Measurements from ENCODE around the gene ENOX1.

The ENOX1 gene

DNA sequence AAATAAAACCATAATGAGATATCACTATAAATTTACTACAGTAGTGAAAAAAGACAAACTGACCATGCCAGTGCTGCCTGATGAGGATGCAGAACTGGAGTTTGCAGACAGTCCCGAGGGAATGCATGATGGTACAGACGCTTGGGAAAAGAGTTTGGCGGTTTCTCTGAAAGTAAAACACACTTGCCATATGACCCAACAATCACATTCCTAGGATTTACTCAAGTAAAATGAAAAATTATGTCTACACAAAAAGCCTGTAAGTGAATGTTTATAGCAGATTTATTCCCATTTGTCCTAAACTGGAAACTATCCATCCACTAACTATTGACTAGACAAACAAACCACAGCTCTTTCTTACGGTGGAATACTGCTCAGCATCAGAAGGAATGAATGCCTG is 492.4 kb downstream of the ENOX1 start:
- peaks cover 0 to 4% (median 0%) of the 10 kb centered on the region in 5 donors for H3K27me3 ChIP-seq (ENCODE audit: control insufficient read depth in 5 of 5, insufficient read depth in 4 of 5, low read length in 5 of 5)
- peaks cover 0 to 3% (median 0%) of the 10 kb centered on the region in 5 donors for H3K4me1 ChIP-seq (ENCODE audit: control insufficient read depth in 5 of 5, insufficient read depth in 5 of 5, low read length in 5 of 5)
- no peak overlapping the region for H3K4me3 ChIP-seq (ENCODE audit: low read depth in 1 of 5, low read length in 5 of 5)
- no peaks in the 10 kb centered on the region for H3K9me3 ChIP-seq (ENCODE audit: control insufficient read depth in 5 of 5, low read length in 5 of 5)
- H3K27ac ChIP-seq (ENCODE audit: low read depth, low read length) = no peak overlapping the region
- H3K9ac ChIP-seq (ENCODE audit: low read length in 5 of 5) = no peak overlapping the region
- H3K36me3 ChIP-seq (ENCODE audit: control insufficient read depth in 5 of 5, insufficient read depth in 5 of 5, low read length in 5 of 5) = no peaks in the 10 kb centered on the region

DNA sequence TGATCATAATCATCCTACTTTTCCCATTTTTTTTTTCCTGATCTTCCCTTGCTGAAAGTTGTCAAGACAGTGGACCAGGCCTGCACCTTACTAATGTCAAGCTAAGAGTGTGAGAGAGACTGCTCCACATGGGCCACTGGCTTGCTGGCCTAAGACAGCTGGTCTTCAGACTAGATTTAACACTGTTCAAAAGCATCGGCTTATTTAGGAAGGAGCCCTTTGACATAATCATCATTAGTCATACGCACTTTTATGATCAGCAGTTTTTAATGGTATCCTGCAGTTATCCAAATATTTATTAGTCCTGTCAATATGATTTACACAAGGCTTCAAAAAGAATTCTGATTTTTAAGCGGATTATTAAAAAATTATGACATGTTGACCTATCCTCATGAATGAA is 492.8 kb downstream of the ENOX1 start:
- Histone ChIP-seq H3K27me3 (ENCODE audit: control insufficient read depth in 5 of 5, insufficient read depth in 4 of 5, low read length in 5 of 5) (peaks cover 0 to 4% (median 0%) of the 10 kb centered on the region in 5 donors), H3K9me3 (ENCODE audit: control insufficient read depth in 5 of 5, low read length in 5 of 5) (no peaks in the 10 kb centered on the region), H3K36me3 (ENCODE audit: control insufficient read depth in 5 of 5, insufficient read depth in 5 of 5, low read length in 5 of 5) (no peaks in the 10 kb centered on the region), H3K9ac (ENCODE audit: low read length in 5 of 5) (no peak overlapping the region), H3K27ac (ENCODE audit: low read depth, low read length) (no peak overlapping the region), H3K4me3 (ENCODE audit: low read depth in 1 of 5, low read length in 5 of 5) (no peak overlapping the region), H3K4me1 (ENCODE audit: control insufficient read depth in 5 of 5, insufficient read depth in 5 of 5, low read length in 5 of 5) (peaks cover 0 to 3% (median 0%) of the 10 kb centered on the region in 5 donors)

GRCh38 chr13:43293561-43293960 is 493.2 kb downstream of the ENOX1 start:
- no peak overlapping the region for H3K4me3 ChIP-seq (ENCODE audit: low read depth in 1 of 5, low read length in 5 of 5)
- no peak overlapping the region for H3K27ac ChIP-seq (ENCODE audit: low read depth, low read length)
- H3K36me3 ChIP-seq (ENCODE audit: control insufficient read depth in 5 of 5, insufficient read depth in 5 of 5, low read length in 5 of 5) = no peaks in the 10 kb centered on the region
- H3K27me3 ChIP-seq (ENCODE audit: control insufficient read depth in 5 of 5, insufficient read depth in 4 of 5, low read length in 5 of 5) = peaks cover 0 to 3% (median 0%) of the 10 kb centered on the region in 5 donors
- H3K9ac ChIP-seq (ENCODE audit: low read length in 5 of 5) = no peak overlapping the region
- H3K9me3 ChIP-seq (ENCODE audit: control insufficient read depth in 5 of 5, low read length in 5 of 5) = no peaks in the 10 kb centered on the region
- no peaks in the 10 kb centered on the region for H3K4me1 ChIP-seq (ENCODE audit: control insufficient read depth in 5 of 5, insufficient read depth in 5 of 5, low read length in 5 of 5)

DNA sequence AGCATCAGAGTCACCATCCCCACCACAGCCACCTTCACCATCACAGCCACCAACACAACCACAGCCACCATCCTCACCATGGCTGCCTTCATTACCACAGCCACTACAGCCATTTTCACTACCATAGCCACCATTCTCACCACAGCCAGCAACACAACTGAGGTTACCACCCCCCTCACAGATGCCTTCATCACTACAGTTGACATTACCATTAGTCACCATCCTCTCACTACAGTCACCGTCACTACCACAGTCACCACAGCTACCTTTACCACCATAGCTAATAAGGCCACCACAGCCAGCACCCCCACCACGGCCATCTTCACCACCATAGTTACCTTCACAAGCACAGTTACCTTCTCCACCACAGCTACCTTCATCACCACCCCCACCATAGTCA is 493.8 kb downstream of the ENOX1 start:
- Histone ChIP-seq H3K4me1 (ENCODE audit: control insufficient read depth in 5 of 5, insufficient read depth in 5 of 5, low read length in 5 of 5) (no peaks in the 10 kb centered on the region), H3K36me3 (ENCODE audit: control insufficient read depth in 5 of 5, insufficient read depth in 5 of 5, low read length in 5 of 5) (no peaks in the 10 kb centered on the region), H3K9ac (ENCODE audit: low read length in 5 of 5) (no peak overlapping the region), H3K9me3 (ENCODE audit: control insufficient read depth in 5 of 5, low read length in 5 of 5) (no peaks in the 10 kb centered on the region), H3K4me3 (ENCODE audit: low read depth in 1 of 5, low read length in 5 of 5) (no peak overlapping the region), H3K27me3 (ENCODE audit: control insufficient read depth in 5 of 5, insufficient read depth in 4 of 5, low read length in 5 of 5) (peaks cover 0 to 3% (median 0%) of the 10 kb centered on the region in 5 donors), H3K27ac (ENCODE audit: low read depth, low read length) (no peak overlapping the region)

GRCh38 chr13:43291287-43292060 is 495.3 kb downstream of the ENOX1 start:
- Histone ChIP-seq H3K4me1 (ENCODE audit: control insufficient read depth in 5 of 5, insufficient read depth in 5 of 5, low read length in 5 of 5) (peaks cover 0 to 2% (median 0%) of the 10 kb centered on the region in 5 donors), H3K27me3 (ENCODE audit: control insufficient read depth in 5 of 5, insufficient read depth in 4 of 5, low read length in 5 of 5) (peaks cover 0 to 3% (median 0%) of the 10 kb centered on the region in 5 donors), H3K4me3 (ENCODE audit: low read depth in 1 of 5, low read length in 5 of 5) (no peak overlapping the region), H3K27ac (ENCODE audit: low read depth, low read length) (no peak overlapping the region), H3K9ac (ENCODE audit: low read length in 5 of 5) (no peak overlapping the region), H3K9me3 (ENCODE audit: control insufficient read depth in 5 of 5, low read length in 5 of 5) (no peaks in the 10 kb centered on the region), H3K36me3 (ENCODE audit: control insufficient read depth in 5 of 5, insufficient read depth in 5 of 5, low read length in 5 of 5) (no peaks in the 10 kb centered on the region)

- H3K9ac ChIP-seq (ENCODE audit: low read length in 5 of 5) = no peak overlapping the region
- H3K36me3 ChIP-seq (ENCODE audit: control insufficient read depth in 5 of 5, insufficient read depth in 5 of 5, low read length in 5 of 5) = no peaks in the 10 kb centered on the region
- no peaks in the 10 kb centered on the region for H3K9me3 ChIP-seq (ENCODE audit: control insufficient read depth in 5 of 5, low read length in 5 of 5)
- H3K4me1 ChIP-seq (ENCODE audit: control insufficient read depth in 5 of 5, insufficient read depth in 5 of 5, low read length in 5 of 5) = peaks cover 0 to 6% (median 4%) of the 10 kb centered on the region in 5 donors
- H3K4me3 ChIP-seq (ENCODE audit: low read depth in 1 of 5, low read length in 5 of 5) = no peak overlapping the region
- peaks cover 0 to 3% (median 0%) of the 10 kb centered on the region in 5 donors for H3K27me3 ChIP-seq (ENCODE audit: control insufficient read depth in 5 of 5, insufficient read depth in 4 of 5, low read length in 5 of 5)
- H3K27ac ChIP-seq (ENCODE audit: low read depth, low read length) = no peak overlapping the region
Observed at GRCh38 chr13:43289470-43290255, 497.1 kb downstream of the ENOX1 start.

DNA sequence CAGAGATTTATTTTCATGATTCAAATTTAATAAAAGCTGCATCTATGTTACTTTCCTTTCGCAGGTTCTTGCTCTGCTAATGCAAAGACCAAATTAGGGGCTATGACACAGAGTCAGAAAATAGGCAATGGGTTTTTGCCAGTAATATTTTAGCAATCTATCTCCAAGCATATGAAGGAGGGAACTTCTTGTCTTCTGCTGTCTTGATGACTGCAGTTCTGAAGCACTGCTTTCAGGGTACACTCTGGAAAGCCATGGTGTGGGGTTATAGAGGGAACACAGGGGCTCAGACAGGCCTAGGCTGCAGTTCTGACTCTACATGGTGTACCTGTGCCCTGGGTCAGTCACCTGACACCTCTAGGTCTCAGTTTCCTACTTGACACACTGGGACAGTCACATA is 500.0 kb downstream of the ENOX1 start:
- Histone ChIP-seq H3K9me3 (ENCODE audit: control insufficient read depth in 5 of 5, low read length in 5 of 5) (no peaks in the 10 kb centered on the region), H3K4me1 (ENCODE audit: control insufficient read depth in 5 of 5, insufficient read depth in 5 of 5, low read length in 5 of 5) (peaks cover 0 to 6% (median 4%) of the 10 kb centered on the region in 5 donors), H3K36me3 (ENCODE audit: control insufficient read depth in 5 of 5, insufficient read depth in 5 of 5, low read length in 5 of 5) (no peaks in the 10 kb centered on the region), H3K4me3 (ENCODE audit: low read depth in 1 of 5, low read length in 5 of 5) (no peak overlapping the region), H3K9ac (ENCODE audit: low read length in 5 of 5) (no peak overlapping the region), H3K27ac (ENCODE audit: low read depth, low read length) (no peak overlapping the region), H3K27me3 (ENCODE audit: control insufficient read depth in 5 of 5, insufficient read depth in 4 of 5, low read length in 5 of 5) (peaks cover 0 to 3% (median 0%) of the 10 kb centered on the region in 5 donors)

- H3K27me3 ChIP-seq (ENCODE audit: control insufficient read depth in 5 of 5, insufficient read depth in 4 of 5, low read length in 5 of 5) = peaks cover 0 to 3% (median 0%) of the 10 kb centered on the region in 5 donors
- no peak overlapping the region for H3K4me3 ChIP-seq (ENCODE audit: low read depth in 1 of 5, low read length in 5 of 5)
- H3K4me1 ChIP-seq (ENCODE audit: control insufficient read depth in 5 of 5, insufficient read depth in 5 of 5, low read length in 5 of 5) = peaks cover 0 to 6% (median 4%) of the 10 kb centered on the region in 5 donors
- no peak overlapping the region for H3K9ac ChIP-seq (ENCODE audit: low read length in 5 of 5)
- no peak overlapping the region for H3K27ac ChIP-seq (ENCODE audit: low read depth, low read length)
- H3K9me3 ChIP-seq (ENCODE audit: control insufficient read depth in 5 of 5, low read length in 5 of 5) = no peaks in the 10 kb centered on the region
- no peaks in the 10 kb centered on the region for H3K36me3 ChIP-seq (ENCODE audit: control insufficient read depth in 5 of 5, insufficient read depth in 5 of 5, low read length in 5 of 5)
Observed at GRCh38 chr13:43285933-43286597, 500.7 kb downstream of the ENOX1 start.

GRCh38 chr13:43284162-43284561 is 502.6 kb downstream of the ENOX1 start:
- Histone ChIP-seq H3K27ac (ENCODE audit: low read depth, low read length) (no peak overlapping the region), H3K4me3 (ENCODE audit: low read depth in 1 of 5, low read length in 5 of 5) (no peak overlapping the region)

More at GRCh38 chr13:43284162-43284561, 502.6 kb downstream of the ENOX1 start:
- H3K27me3 ChIP-seq (ENCODE audit: control insufficient read depth in 5 of 5, insufficient read depth in 4 of 5, low read length in 5 of 5) = peaks cover 0 to 3% (median 0%) of the 10 kb centered on the region in 5 donors
- H3K36me3 ChIP-seq (ENCODE audit: control insufficient read depth in 5 of 5, insufficient read depth in 5 of 5, low read length in 5 of 5) = no peaks in the 10 kb centered on the region
- no peak overlapping the region for H3K9ac ChIP-seq (ENCODE audit: low read length in 5 of 5)
- H3K9me3 ChIP-seq (ENCODE audit: control insufficient read depth in 5 of 5, low read length in 5 of 5) = no peaks in the 10 kb centered on the region
- peaks cover 0 to 6% (median 4%) of the 10 kb centered on the region in 5 donors for H3K4me1 ChIP-seq (ENCODE audit: control insufficient read depth in 5 of 5, insufficient read depth in 5 of 5, low read length in 5 of 5)
